Keratinocyte (primary cell): ENCODE results near the gene NDEL1.

Experiments
- EZH2 ChIP-seq: IDR thresholded peaks from one replicate; pipeline ENCODE4 v1.6.1; 2012; ENCODE audit warnings: inconsistent platforms, mild to moderate bottlenecking, low read length, moderate library complexity
- TF ChIP-seq, protein P1 (sequence below), 3 experiments: IDR thresholded peaks in 1 of 3; conservative IDR thresholded peaks in 1 of 3; optimal IDR thresholded peaks in 1 of 3; 2 replicates in 2 of 3; 3 replicates in 1 of 3; pipeline versions ENCODE3 to v1.5.1; 2011; ENCODE audit warnings: low read length in 3 of 3, mild to moderate bottlenecking in 3 of 3, moderate library complexity in 2 of 3, control low read depth in 1 of 3, inconsistent platforms in 1 of 3; ENCODE audit not compliant: insufficient read depth in 2 of 3; ENCODE audit errors: extremely low read depth in 1 of 3

DNA sequence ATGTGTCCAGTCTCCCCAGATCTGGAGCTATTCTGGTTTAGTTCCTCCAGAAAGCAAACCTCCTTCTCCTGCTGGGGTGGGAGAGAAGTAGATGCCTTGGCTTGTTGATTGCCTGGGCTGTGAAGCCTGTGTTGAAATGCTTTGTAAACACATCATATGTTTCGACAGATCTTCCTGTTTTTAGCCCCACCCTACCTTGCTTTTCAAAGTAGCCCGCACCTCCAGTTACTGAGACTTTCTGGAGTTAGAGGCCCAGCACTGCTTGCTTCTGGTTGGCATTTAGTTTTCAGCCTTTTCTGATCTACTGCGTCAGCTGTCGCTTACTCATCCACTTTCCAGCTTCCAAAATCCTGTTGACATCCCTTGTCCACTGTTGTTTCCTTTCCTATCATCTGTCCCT, 17.9 kb upstream of the NDEL1 start:
- TF ChIP-seq, protein P1, sequence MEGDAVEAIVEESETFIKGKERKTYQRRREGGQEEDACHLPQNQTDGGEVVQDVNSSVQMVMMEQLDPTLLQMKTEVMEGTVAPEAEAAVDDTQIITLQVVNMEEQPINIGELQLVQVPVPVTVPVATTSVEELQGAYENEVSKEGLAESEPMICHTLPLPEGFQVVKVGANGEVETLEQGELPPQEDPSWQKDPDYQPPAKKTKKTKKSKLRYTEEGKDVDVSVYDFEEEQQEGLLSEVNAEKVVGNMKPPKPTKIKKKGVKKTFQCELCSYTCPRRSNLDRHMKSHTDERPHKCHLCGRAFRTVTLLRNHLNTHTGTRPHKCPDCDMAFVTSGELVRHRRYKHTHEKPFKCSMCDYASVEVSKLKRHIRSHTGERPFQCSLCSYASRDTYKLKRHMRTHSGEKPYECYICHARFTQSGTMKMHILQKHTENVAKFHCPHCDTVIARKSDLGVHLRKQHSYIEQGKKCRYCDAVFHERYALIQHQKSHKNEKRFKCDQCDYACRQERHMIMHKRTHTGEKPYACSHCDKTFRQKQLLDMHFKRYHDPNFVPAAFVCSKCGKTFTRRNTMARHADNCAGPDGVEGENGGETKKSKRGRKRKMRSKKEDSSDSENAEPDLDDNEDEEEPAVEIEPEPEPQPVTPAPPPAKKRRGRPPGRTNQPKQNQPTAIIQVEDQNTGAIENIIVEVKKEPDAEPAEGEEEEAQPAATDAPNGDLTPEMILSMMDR (optimal IDR thresholded peaks at IDR 0.05 in 1 of 3, IDR thresholded peaks at IDR 0.05 in 1 of 3, conservative IDR thresholded peaks at IDR 0.05 in 1 of 3; ENCODE audit: extremely low read depth in 1 of 3, insufficient read depth in 2 of 3, low read length in 3 of 3), result no peak
- no peak for TF ChIP-seq EZH2
